GM12801 (cell line): ENCODE measurements around the gene CNPY3.

ENCODE experiments used
- TF ChIP-seq, protein P1 (sequence below): IDR thresholded peaks from one replicate; pipeline ENCODE4 v1.5.1; 2011; ENCODE audit warnings: control low read depth; ENCODE audit not compliant: insufficient read length; ENCODE audit errors: extremely low read depth

CNPY3 gene

DNA sequence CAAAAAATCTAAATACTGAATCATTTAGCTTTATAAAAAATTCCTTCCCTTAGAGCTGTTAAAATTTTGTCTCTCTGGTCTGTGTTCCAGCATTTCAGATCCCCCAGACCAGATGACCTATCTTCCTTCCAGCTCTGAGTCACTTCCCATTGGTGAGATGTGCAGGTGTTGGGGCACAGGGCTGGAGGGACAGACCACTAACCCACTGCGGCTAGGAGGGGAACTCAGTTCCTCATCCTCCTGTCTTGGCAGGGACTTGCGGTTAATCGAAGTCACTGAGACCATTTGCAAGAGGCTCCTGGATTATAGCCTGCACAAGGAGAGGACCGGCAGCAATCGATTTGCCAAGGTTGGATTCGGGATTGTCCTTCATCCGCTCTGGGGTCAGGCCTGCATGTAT lies 6.0 kb downstream of the CNPY3 start:
- TF ChIP-seq, protein P1, sequence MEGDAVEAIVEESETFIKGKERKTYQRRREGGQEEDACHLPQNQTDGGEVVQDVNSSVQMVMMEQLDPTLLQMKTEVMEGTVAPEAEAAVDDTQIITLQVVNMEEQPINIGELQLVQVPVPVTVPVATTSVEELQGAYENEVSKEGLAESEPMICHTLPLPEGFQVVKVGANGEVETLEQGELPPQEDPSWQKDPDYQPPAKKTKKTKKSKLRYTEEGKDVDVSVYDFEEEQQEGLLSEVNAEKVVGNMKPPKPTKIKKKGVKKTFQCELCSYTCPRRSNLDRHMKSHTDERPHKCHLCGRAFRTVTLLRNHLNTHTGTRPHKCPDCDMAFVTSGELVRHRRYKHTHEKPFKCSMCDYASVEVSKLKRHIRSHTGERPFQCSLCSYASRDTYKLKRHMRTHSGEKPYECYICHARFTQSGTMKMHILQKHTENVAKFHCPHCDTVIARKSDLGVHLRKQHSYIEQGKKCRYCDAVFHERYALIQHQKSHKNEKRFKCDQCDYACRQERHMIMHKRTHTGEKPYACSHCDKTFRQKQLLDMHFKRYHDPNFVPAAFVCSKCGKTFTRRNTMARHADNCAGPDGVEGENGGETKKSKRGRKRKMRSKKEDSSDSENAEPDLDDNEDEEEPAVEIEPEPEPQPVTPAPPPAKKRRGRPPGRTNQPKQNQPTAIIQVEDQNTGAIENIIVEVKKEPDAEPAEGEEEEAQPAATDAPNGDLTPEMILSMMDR = no peak

DNA sequence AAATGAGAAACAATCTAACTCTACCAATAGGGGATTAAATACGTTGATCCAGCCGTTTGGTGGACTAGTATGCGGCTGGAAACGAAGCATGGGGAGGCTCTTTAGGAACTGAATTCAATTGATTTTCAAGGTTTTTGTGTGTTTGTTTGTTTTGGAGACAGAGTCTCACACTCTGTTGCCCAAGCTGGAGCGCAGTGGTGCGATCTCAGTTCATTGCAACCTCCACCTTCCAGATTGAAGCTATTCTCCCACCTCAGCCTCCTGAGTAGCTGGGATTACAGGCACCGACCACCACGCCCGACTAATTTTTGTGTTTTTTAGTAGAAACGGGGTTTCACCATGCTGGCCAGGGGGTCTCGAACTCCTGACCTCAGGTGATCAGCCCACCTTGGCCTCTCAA lies 7.1 kb downstream of the CNPY3 start:
- TF ChIP-seq, protein P1 = no peak

DNA sequence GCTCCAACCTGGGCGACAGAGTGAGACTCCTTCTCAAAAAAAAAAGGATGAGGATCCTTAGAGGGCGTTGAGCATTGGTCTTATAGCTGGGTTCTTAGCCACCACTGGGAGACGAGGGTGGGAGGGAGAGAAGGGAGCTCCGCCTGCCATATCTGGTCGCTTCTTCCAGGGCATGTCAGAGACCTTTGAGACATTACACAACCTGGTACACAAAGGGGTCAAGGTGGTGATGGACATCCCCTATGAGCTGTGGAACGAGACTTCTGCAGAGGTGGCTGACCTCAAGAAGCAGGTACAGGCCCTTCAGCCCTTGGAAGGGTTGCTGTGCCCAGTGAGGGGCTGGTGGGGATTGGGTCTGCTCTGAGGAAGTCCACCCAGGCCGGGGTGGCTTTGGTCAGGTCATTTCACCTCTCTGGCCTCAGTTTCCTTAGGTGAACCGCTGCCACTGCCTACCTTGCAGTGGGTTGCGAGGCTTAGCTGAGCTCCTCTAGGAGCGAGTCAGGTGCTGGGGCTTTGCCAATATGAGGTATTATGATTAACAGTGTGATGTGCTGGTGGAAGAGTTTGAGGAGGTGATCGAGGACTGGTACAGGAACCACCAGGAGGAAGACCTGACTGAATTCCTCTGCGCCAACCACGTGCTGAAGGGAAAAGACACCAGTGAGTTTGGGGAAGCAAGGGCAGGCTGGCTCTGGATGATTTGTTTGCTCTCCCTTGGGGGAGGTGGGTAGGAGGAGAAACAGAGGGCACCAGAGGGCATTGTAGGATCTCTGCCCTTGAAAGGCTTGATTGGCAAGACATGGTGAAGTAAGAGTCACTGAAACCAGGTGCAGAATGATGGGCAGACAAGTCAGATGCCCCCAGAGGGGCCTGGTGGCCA lies 8.5 kb downstream of the CNPY3 start:
- TF ChIP-seq, protein P1 = no peak

DNA sequence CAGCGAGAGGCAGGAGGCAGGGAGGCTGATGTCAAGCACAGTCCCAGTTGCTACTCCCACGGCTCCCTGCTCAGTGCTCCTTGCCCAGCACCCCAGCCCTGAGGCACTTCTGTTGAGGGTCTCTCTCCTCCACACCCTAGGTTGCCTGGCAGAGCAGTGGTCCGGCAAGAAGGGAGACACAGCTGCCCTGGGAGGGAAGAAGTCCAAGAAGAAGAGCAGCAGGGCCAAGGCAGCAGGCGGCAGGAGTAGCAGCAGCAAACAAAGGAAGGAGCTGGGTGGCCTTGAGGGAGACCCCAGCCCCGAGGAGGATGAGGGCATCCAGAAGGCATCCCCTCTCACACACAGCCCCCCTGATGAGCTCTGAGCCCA lies 9.1 kb downstream of the CNPY3 start:
- TF ChIP-seq, protein P1 = no peak

DNA sequence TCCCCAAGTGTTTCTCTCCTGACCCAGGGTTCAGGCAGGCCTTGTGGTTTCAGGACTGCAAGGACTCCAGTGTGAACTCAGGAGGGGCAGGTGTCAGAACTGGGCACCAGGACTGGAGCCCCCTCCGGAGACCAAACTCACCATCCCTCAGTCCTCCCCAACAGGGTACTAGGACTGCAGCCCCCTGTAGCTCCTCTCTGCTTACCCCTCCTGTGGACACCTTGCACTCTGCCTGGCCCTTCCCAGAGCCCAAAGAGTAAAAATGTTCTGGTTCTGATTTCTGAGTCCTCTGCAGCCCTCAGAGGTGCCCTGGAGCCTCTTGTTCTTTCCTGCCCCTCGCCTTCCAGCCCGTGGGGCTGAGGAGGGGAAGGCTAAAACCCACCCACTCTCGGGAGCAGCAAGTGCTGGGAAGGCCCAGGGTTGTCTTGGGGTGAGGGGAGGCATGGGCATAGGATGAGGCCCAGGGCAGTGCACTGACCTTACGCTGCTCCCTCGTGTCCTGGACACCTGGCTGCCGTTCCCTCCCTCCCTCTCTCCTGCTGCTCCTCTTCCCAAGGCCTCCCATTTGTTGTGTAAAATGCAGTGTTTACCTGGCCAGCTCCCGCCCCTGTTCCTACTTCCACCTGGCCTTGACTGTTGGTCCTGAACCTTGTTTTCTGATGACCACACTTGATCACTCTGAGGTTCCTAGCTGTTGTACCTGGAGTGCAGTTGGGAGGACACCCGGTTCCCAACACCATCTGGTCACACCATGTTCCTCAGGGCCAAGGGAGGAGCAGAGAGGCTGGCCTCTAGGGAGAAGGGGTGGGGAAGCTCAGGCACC lies 9.9 kb downstream of the CNPY3 start:
- TF ChIP-seq, protein P1 = no peak

DNA sequence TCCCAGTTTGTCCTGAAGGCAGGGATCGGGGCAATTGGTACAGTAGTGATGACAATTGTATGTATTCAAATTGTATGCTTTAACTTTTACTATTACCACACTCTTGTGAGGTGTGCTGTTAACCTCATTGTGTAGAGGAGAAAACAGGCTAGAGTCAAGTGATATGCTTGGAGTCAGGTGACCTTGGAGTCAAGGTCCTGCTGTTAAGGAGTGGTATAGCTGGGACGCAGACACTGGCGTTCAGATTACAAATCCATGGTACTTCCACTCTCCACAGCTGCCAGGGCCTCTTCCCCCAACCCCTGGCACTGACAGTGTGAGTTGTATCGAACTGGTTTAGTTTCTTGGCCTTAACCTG lies 10.5 kb downstream of the CNPY3 start:
- TF ChIP-seq, protein P1 = no peak

DNA sequence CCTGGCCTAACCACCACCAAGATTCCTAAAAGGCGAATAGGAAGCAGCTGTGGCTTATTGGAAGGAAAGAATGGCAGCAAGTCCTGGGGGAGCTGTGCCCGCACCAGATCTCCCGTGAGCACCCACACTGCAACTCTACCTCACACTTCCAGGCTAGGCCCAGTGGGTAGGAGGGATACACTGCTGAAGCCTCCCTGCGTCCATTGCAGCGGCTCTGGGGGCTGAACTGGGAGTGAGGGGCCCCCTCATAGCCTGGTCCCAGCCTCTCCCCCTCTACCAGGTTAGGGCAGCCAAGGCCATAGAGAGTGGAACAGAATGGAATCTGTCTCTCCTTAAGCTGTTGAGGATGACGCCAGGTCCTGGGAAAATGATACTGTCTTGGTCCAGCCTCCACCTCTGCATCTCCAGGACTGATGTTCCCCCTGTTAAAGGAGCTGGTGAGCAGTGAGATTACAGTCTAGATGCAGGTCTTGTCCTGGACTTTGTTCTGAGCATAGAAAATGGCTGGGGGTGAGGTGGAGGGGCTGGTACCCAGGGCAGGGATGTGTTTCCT lies 11.3 kb downstream of the CNPY3 start:
- TF ChIP-seq, protein P1 = no peak
